IPS DF 19.7 (cell line): ENCODE results near the gene NUDT14.

ENCODE experiments used
- DNase-seq: peaks from one replicate; pipeline ENCODE4 v3.0.0-alpha.2; 2013; ENCODE audit warnings: low read depth, low spot score

The NUDT14 gene

GRCh38 chr14:105146976-105147635 is 34.0 kb downstream of the NUDT14 start:
- DNase-seq: no peak

GRCh38 chr14:105146181-105146975 is 34.7 kb downstream of the NUDT14 start:
- no peak for DNase-seq

- no peak for DNase-seq
These were observed 35.5 kb downstream of the NUDT14 start for GRCh38 chr14:105145381-105146180.

- DNase-seq: no peak
These were observed 36.3 kb downstream of the NUDT14 start for GRCh38 chr14:105144666-105145380.

- DNase-seq: no peak
These were observed 37.0 kb downstream of the NUDT14 start for GRCh38 chr14:105144026-105144665.

- no peak for DNase-seq
These were observed 37.6 kb downstream of the NUDT14 start for GRCh38 chr14:105143451-105144025.

- DNase-seq: no peak
These were observed 38.3 kb downstream of the NUDT14 start for GRCh38 chr14:105142651-105143450.

GRCh38 chr14:105141486-105142281 is 39.4 kb downstream of the NUDT14 start:
- no peak for DNase-seq

GRCh38 chr14:105141026-105141425 is 40.1 kb downstream of the NUDT14 start:
- no peak for DNase-seq

GRCh38 chr14:105140581-105140980 is 40.5 kb downstream of the NUDT14 start:
- DNase-seq: no peak

GRCh38 chr14:105139831-105140239 is 41.3 kb downstream of the NUDT14 start:
- DNase-seq: no peak

GRCh38 chr14:105139212-105139825 is 41.8 kb downstream of the NUDT14 start:
- no peak for DNase-seq

GRCh38 chr14:105138551-105139111 is 42.5 kb downstream of the NUDT14 start:
- no peak for DNase-seq

GRCh38 chr14:105138021-105138541 is 43.0 kb downstream of the NUDT14 start:
- DNase-seq: no peak

- DNase-seq: no peak
These were observed 43.6 kb downstream of the NUDT14 start for GRCh38 chr14:105137481-105138020.

GRCh38 chr14:105136401-105137322 is 44.5 kb downstream of the NUDT14 start:
- DNase-seq: no peak
